NCI-H460 (cell line): ENCODE data around the gene NRIP1. TPM values are rescaled to one million over a fixed set of nuclear protein-coding genes. Genes with fewer than 3 reads are reported as not detected.

Experiments used
- DNase-seq: peaks from one replicate; pipeline ENCODE4 v3.0.0-alpha.2; 2016; ENCODE audit warnings: low read depth; ENCODE audit errors: extremely low read depth
- total RNA-seq: library from RNA; depleted of rRNA; stranded (reverse); fragments of >200 nt; shearing (Covaris generic); gene quantifications from 2 replicates; pipeline ENCODE4 v1.2.3, GENCODE V29; 2014

The NRIP1 gene
- total RNA-seq, 1 experiment from 2014 or later = 17.0 TPM

- no peak for DNase-seq
These were observed 54.9 kb downstream of the NRIP1 start for GRCh38 chr21:15009837-15010363.

GRCh38 chr21:15007716-15008296 lies 57.0 kb downstream of the NRIP1 start:
- no peak for DNase-seq

GRCh38 chr21:15006594-15007230 lies 58.1 kb downstream of the NRIP1 start:
- no peak for DNase-seq

- no peak for DNase-seq
These were observed 59.4 kb downstream of the NRIP1 start for GRCh38 chr21:15005391-15005790.

GRCh38 chr21:15004721-15005370 lies 60.0 kb downstream of the NRIP1 start:
- no peak for DNase-seq

GRCh38 chr21:15003463-15004135 lies 61.2 kb downstream of the NRIP1 start:
- DNase-seq = no peak

- no peak for DNase-seq
These were observed 62.8 kb downstream of the NRIP1 start for GRCh38 chr21:15001857-15002606.

GRCh38 chr21:15001113-15001512 lies 63.7 kb downstream of the NRIP1 start:
- DNase-seq = no peak

GRCh38 chr21:15000081-15000480 lies 64.7 kb downstream of the NRIP1 start:
- no peak for DNase-seq

GRCh38 chr21:14998784-14999183 lies 66.0 kb downstream of the NRIP1 start:
- DNase-seq = no peak

GRCh38 chr21:14998336-14998735 lies 66.5 kb downstream of the NRIP1 start:
- no peak for DNase-seq

- DNase-seq = no peak
These were observed 68.9 kb downstream of the NRIP1 start for GRCh38 chr21:14995695-14996490.

- no peak for DNase-seq
These were observed 69.6 kb downstream of the NRIP1 start for GRCh38 chr21:14995226-14995625.

GRCh38 chr21:14993115-14993514 lies 71.7 kb downstream of the NRIP1 start:
- no peak for DNase-seq

- DNase-seq = no peak
These were observed 72.8 kb downstream of the NRIP1 start for GRCh38 chr21:14991957-14992356.

GRCh38 chr21:14989359-14989758 lies 75.4 kb downstream of the NRIP1 start:
- DNase-seq = no peak

- no peak for DNase-seq
These were observed 76.0 kb downstream of the NRIP1 start for GRCh38 chr21:14988760-14989159.

GRCh38 chr21:14987370-14988170 lies 77.2 kb downstream of the NRIP1 start:
- DNase-seq = no peak

GRCh38 chr21:14985306-14985705 lies 79.5 kb downstream of the NRIP1 start:
- DNase-seq = no peak
